ENCODE data around the gene TMEM131.

DNA sequence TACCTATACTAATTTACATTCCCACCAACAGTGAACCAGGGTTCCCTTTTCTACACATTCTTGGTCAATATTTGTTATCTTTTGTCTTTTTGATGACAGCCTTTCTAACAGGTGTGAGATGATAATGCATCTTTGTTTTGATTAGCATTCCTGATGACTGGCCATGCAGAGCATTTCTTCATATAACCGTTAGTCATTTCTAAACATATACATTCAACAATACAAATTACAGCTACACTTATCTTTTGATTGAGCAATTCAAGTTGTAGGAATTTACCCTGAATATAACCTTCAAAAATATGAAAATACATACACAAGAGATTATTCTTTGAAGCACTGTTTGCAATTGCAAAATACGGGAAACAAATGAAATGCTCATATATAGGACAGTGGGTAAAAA lies 94.9 kb downstream of the TMEM131 start:
- TF ChIP-seq, protein P1, sequence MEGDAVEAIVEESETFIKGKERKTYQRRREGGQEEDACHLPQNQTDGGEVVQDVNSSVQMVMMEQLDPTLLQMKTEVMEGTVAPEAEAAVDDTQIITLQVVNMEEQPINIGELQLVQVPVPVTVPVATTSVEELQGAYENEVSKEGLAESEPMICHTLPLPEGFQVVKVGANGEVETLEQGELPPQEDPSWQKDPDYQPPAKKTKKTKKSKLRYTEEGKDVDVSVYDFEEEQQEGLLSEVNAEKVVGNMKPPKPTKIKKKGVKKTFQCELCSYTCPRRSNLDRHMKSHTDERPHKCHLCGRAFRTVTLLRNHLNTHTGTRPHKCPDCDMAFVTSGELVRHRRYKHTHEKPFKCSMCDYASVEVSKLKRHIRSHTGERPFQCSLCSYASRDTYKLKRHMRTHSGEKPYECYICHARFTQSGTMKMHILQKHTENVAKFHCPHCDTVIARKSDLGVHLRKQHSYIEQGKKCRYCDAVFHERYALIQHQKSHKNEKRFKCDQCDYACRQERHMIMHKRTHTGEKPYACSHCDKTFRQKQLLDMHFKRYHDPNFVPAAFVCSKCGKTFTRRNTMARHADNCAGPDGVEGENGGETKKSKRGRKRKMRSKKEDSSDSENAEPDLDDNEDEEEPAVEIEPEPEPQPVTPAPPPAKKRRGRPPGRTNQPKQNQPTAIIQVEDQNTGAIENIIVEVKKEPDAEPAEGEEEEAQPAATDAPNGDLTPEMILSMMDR (IDR thresholded peaks at IDR 0.05; ENCODE audit: borderline replicate concordance, extremely low read depth, low read length, poor library complexity, severe bottlenecking): no peak
- TF ChIP-seq EZH2 (IDR thresholded peaks at IDR 0.05; ENCODE audit: borderline replicate concordance, low read depth, low read length, severe bottlenecking): no peak

All from DND-41 (cell line).